Activated B cell treated with CpG ODN at 0.5 μM for 24 hours (primary cell): ENCODE measurements around the gene PFDN6. TPM values are rescaled to one million over a fixed set of nuclear protein-coding genes. Genes with fewer than 3 reads are reported as not detected.
A peak's percentile ranks its signal among the peaks of the same experiment; 100 is the strongest.

Experiments
- ATAC-seq: fragments of 200-7000 bp; cut with Tn5 transposase; one replicate; pipeline ENCODE4 v1.10.0; 2021; ENCODE audit warnings: low read depth, mild to moderate bottlenecking, moderate library complexity
- CTCF ChIA-PET: fragments of 350-600 bp; sonication (Branson Sonifier 250); formaldehyde crosslinking; loops from one replicate; lab custom pipeline; 2021; ENCODE audit warnings: antibody characterized with exemption; lab: Charles Lee
- POLR2A ChIA-PET: fragments of 350-600 bp; sonication (Branson Sonifier 250); formaldehyde crosslinking; loops from one replicate; lab custom pipeline; 2021; ENCODE audit warnings: antibody characterized with exemption; lab: Charles Lee
- DNase-seq: peaks from one replicate; pipeline ENCODE4 v3.0.0; 2022
- H3K27ac Mint-ChIP-seq: one replicate; pipeline ENCODE4 v1.8.0; 2020; ENCODE audit warnings: mixed read lengths
- H3K27me3 Mint-ChIP-seq: one replicate; pipeline ENCODE4 v1.8.0; 2021; ENCODE audit warnings: mixed read lengths
- H3K36me3 Mint-ChIP-seq: one replicate; pipeline ENCODE4 v1.8.0; 2021; ENCODE audit warnings: low read depth, mixed read lengths
- H3K4me1 Mint-ChIP-seq: one replicate; pipeline ENCODE4 v1.8.0; 2021; ENCODE audit warnings: mixed read lengths
- H3K4me3 Mint-ChIP-seq: one replicate; pipeline ENCODE4 v1.8.0; 2020; ENCODE audit warnings: mild to moderate bottlenecking, mixed read lengths
- H3K9me3 Mint-ChIP-seq: one replicate; pipeline ENCODE4 v1.8.0; 2020; ENCODE audit warnings: mixed read lengths
- intact Hi-C: fragments of 100-400 bp; cut with micrococcal nuclease; formaldehyde crosslinking; loops from one replicate; pipeline ENCODE4 v1.15.1; 2024
- total RNA-seq: library from RNA; stranded (reverse); gene quantifications from 2 replicates; pipeline ENCODE4 v1.2.3, GENCODE V29; 2022
- TF ChIP-seq, protein P1 (sequence below): fragments of 200-600 bp; IDR thresholded peaks from one replicate; pipeline ENCODE4 v1.8.0; 2022; ENCODE audit warnings: antibody characterized with exemption, mild to moderate bottlenecking

PFDN6 gene
- total RNA-seq, 1 donor from 2014 or later, result 82.8 TPM

- Mint-ChIP-seq H3K4me3 (no peak overlapping the region), H3K27me3 (no peaks in the 10 kb centered on the region), H3K4me1 (no peaks in the 10 kb centered on the region), H3K27ac (no peak overlapping the region), H3K36me3 (peaks cover 87% of the 10 kb centered on the region), H3K9me3 (peaks cover 4% of the 10 kb centered on the region)
- ATAC-seq (no peak), DNase-seq (no peak)
- POLR2A ChIA-PET, result interaction anchor here (0.5 to 0.7 kb wide), 2 partner anchors 28 to 1424 kb away, joined by 3 read pairs; no protein-coding TSS in a partner anchor
- TF ChIP-seq, protein P1, sequence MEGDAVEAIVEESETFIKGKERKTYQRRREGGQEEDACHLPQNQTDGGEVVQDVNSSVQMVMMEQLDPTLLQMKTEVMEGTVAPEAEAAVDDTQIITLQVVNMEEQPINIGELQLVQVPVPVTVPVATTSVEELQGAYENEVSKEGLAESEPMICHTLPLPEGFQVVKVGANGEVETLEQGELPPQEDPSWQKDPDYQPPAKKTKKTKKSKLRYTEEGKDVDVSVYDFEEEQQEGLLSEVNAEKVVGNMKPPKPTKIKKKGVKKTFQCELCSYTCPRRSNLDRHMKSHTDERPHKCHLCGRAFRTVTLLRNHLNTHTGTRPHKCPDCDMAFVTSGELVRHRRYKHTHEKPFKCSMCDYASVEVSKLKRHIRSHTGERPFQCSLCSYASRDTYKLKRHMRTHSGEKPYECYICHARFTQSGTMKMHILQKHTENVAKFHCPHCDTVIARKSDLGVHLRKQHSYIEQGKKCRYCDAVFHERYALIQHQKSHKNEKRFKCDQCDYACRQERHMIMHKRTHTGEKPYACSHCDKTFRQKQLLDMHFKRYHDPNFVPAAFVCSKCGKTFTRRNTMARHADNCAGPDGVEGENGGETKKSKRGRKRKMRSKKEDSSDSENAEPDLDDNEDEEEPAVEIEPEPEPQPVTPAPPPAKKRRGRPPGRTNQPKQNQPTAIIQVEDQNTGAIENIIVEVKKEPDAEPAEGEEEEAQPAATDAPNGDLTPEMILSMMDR, result no peak
- intact Hi-C loops, result no loop called here
- CTCF ChIA-PET, result no interaction called here
These were observed 25.4 kb upstream of the PFDN6 start for GRCh38 chr6:33264015-33264414.

DNA sequence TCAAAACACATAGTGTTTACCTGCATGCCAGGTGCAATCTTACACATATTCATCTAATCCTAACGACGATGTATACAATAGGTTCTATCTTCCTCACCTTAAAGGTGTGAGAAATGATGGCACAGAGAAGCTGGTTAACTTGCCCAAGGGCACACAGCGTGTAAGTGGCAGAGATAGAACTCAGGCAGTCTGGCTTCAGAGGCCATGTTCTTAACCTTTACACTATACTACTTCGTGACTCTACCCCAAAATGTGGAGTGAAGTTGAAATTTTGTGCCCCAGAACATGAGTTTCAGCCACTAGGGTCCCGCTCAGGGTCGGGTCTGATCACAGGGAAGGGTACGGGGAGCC, 18.3 kb upstream of the PFDN6 start:
- H3K4me1 Mint-ChIP-seq, result peaks cover 53% of the 10 kb centered on the region
- H3K9me3 Mint-ChIP-seq, result no peaks in the 10 kb centered on the region
- H3K27me3 Mint-ChIP-seq, result no peaks in the 10 kb centered on the region
- POLR2A ChIA-PET, result interaction anchor here (0.6 to 3.9 kb wide), 38 partner anchors 9 to 1568 kb away, joined by 3 to 80 read pairs (median 6); partner anchors contain the start of genes ABHD16A, CUTA, GPSM3 and HLA-DPA1
- CTCF ChIA-PET, result interaction anchor here (1.1 to 2.0 kb wide), 4 partner anchors 18 to 74 kb away, joined by 3 to 11 read pairs (median 6); partner anchors contain the start of genes PFDN6 and WDR46
- TF ChIP-seq, protein P1, result no peak
- peaks cover 86% of the 10 kb centered on the region for H3K36me3 Mint-ChIP-seq
- ATAC-seq (peak; percentile 10), DNase-seq (no peak)
- H3K4me3 Mint-ChIP-seq, result peak overlapping the region; percentile 100
- H3K27ac Mint-ChIP-seq, result peak overlapping the region; percentile 100
- intact Hi-C loops, result loop anchor here (1.0 to 5.0 kb wide), 9 partner anchors 18 to 516 kb away; partner anchors contain the start of genes CUTA, LEMD2, PFDN6 and RING1

GRCh38 chr6:33271468-33272274, 17.7 kb upstream of the PFDN6 start, which contains the start of the genes RPS18 and VPS52:
TSS of gene RPS18 (plus strand) at chr6:33272075. CDS start at chr6:33272120, 45 bp downstream.
TSS of gene VPS52 (minus strand) at chr6:33271876. CDS start at chr6:33271675, 201 bp downstream.
- ATAC-seq (peak; percentile 84), DNase-seq (peak; percentile 79)
- Mint-ChIP-seq H3K27ac (peak within 1 kb of the TSS; percentile 100), H3K36me3 (peaks cover 86% of the 10 kb centered on the region), H3K4me1 (peaks cover 59% of the 10 kb centered on the region), H3K27me3 (no peaks in the 10 kb centered on the region), H3K4me3 (peak within 1 kb of the TSS; percentile 100), H3K9me3 (no peaks in the 10 kb centered on the region)
- POLR2A ChIA-PET, result interaction anchor here (0.6 to 3.9 kb wide), 50 partner anchors 10 to 1606 kb away, joined by 3 to 80 read pairs (median 5); partner anchors contain the start of genes ABHD16A, BAK1, CSNK2B and CUTA
- TF ChIP-seq, protein P1, result no peak
- intact Hi-C loops, result loop anchor here (1.0 to 5.0 kb wide), 9 partner anchors 18 to 516 kb away; partner anchors contain the start of genes CUTA, LEMD2, PFDN6 and RING1
- CTCF ChIA-PET, result interaction anchor here (1.0 to 2.0 kb wide), 5 partner anchors 17 to 272 kb away, joined by 3 to 11 read pairs (median 6); partner anchors contain the start of genes PFDN6 and WDR46

GRCh38 chr6:33272275-33273128, 16.9 kb upstream of the PFDN6 start:
- peak overlapping the region; percentile 100 for H3K4me3 Mint-ChIP-seq
- intact Hi-C loops, result loop anchor here (5.0 kb wide), 1 partner anchor 515 kb away; the partner anchor contains the start of gene LEMD2
- H3K27me3 Mint-ChIP-seq, result no peaks in the 10 kb centered on the region
- DNase-seq (no peak), ATAC-seq (peak; percentile 4)
- ChIA-PET POLR2A (interaction anchor here (0.5 to 3.9 kb wide), 38 partner anchors 9 to 1607 kb away, joined by 3 to 80 read pairs (median 6); partner anchors contain the start of genes BAK1, CSNK2B, CUTA and HLA-DMA), CTCF (interaction anchor here (1.0 to 2.0 kb wide), 4 partner anchors 16 to 272 kb away, joined by 3 to 11 read pairs (median 4); partner anchors contain the start of genes PFDN6 and WDR46)
- TF ChIP-seq, protein P1, result no peak
- no peaks in the 10 kb centered on the region for H3K9me3 Mint-ChIP-seq
- H3K4me1 Mint-ChIP-seq, result peaks cover 63% of the 10 kb centered on the region
- H3K27ac Mint-ChIP-seq, result peak overlapping the region; percentile 100
- peaks cover 81% of the 10 kb centered on the region for H3K36me3 Mint-ChIP-seq
